ENCODE measurements around the gene EXOSC1.

GRCh38 chr10:97456686-97457065, 10.9 kb upstream of the EXOSC1 start:
- TF ChIP-seq PHB2 (IDR thresholded peaks at IDR 0.05; ENCODE audit: partially characterized antibody) (no peak), POLR2AphosphoS5 (IDR thresholded peaks at IDR 0.05; ENCODE audit: low read depth, low read length) (no peak; the same call in 1 of the 2 replicates), AFF4 (CRISPR knock-in tag; IDR thresholded peaks at IDR 0.05) (no peak), GABPB1 (CRISPR knock-in tag; IDR thresholded peaks at IDR 0.05) (no peak), STAG1 (CRISPR knock-in tag; IDR thresholded peaks at IDR 0.05) (no peak), NFE2 (CRISPR knock-in tag; IDR thresholded peaks at IDR 0.05) (no peak), NCOA5 (CRISPR knock-in tag; IDR thresholded peaks at IDR 0.05) (no peak), HMGXB4 (CRISPR knock-in tag; IDR thresholded peaks at IDR 0.05; ENCODE audit: borderline replicate concordance in 1 of 2, low read depth in 1 of 2) (no peak), SSRP1 (CRISPR knock-in tag; IDR thresholded peaks at IDR 0.05) (no peak), EHMT2 (IDR thresholded peaks at IDR 0.05; ENCODE audit: borderline replicate concordance, low read depth, low read length) (no peak)

Measured in HepG2 (cell line).